ENCODE measurements around the gene SLC25A21.
"Not testable (repeated sequence)": the region's sequence is repeated elsewhere in the genome, so short reads cannot be mapped to it uniquely, and the experiment has no call there.

SLC25A21 gene

DNA sequence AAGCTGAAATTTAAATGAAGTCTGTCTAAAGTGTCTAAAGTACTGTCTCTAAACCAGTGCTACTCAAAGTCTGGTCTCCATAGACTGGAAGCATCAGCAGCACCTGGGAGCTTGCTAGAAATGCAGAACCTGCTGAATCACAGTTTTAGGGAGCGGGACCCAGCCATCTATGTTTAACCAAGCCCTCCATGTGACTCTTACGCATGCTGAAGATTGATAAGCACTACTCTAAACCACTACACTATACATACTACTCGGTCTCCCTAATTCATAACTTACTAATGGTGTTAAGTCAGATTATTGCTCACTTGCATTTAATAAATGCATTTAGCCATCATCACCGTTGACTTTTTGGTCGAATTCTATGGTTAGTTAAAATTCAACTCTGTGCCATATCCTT is 88.8 kb downstream of the SLC25A21 start:
- DNase-seq: no peak

DNA sequence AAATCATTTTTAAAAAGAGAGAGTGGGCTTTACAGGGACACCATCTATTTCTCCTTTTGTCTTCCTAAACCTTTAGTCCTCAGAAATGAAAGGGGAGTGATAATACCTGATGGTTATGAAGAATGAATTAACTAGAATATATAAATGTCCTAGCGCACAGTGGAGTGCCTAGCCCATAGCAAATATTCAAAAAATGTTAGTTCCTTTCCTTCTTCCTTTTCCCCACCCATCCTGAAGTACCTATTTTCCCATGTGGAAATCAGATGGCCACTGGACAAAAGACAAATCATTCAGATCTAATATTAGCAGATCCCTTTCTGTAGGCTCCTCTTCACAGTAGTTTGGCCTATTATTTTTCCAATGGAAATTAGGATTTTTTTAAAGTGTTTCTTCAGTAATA is 90.0 kb downstream of the SLC25A21 start:
- no peak for DNase-seq

DNA sequence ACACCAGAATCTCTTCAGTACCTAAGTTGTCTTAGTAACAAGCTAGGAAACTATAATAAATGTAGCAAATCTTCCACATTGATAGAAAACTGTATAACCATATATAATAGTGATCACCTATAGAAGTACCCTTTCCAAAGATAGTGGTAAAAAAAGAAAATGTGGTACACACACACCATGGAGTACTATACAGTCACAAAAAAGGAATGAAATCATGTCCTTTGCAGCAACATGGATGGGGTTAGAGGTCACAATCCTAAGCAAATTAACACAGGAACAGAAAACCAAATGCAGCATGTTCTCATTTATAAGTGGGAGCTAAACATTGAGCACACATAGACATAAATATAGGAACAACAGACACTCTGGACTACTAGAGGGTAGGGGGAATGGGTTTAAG is 90.5 kb downstream of the SLC25A21 start:
- no peak for DNase-seq

DNA sequence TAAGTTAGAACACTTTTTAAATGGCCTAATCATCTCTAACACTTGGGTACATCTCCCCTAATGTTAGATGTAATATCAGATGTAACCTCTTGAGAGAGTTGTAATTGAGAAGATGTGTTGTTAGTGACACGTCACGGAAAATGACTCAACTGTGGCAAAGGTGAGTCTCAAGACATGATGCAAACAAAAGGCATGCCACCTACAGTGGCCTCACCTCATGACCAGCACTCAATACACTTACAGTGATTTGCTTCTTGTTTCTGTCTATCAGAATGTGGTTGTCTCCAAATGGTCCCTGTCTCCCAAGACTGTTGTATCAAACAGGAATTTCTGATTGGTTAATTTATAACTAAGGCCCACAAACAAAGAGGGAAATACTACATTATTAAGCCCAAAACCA is 91.2 kb downstream of the SLC25A21 start:
- no peak for DNase-seq

DNA sequence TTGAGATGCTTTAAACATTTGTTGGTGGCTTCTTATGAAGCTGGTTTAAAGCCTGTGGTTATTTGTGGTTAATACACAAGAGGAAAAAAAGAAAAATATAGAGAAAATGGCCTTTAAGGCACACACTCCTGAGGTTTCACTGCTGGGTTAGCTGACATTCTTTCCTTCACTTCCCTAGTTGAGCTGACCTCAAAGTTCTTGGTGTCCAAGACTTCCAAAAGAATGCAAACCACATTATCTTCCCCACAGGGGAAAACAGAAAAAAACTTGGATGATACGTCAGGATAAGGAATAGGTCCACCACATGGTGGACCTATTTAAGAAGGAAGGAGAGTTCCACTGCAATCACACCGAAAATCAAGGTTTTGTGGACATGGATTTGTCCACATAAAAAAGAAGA is 94.3 kb downstream of the SLC25A21 start:
- no peak for DNase-seq

DNA sequence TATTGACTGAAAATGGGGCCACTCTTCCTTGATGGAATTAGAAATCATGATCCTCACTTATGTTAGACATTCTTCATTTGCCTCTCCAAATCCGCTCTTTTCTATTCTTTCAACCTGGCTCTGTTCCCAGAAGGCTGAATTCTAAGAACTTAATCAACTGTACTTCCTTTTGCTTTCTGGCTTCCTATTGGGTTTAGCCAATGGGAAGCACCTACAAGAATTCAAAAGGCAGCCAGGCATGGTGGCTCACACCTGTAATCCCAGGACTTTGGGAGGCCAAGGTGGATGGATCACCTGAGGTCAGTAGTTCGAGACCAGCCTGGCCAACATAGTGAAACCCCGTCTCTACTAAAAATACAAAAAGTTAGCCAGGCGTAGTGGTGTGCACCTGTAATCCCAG is 98.1 kb downstream of the SLC25A21 start:
- DNase-seq: not testable (repeated sequence)

DNA sequence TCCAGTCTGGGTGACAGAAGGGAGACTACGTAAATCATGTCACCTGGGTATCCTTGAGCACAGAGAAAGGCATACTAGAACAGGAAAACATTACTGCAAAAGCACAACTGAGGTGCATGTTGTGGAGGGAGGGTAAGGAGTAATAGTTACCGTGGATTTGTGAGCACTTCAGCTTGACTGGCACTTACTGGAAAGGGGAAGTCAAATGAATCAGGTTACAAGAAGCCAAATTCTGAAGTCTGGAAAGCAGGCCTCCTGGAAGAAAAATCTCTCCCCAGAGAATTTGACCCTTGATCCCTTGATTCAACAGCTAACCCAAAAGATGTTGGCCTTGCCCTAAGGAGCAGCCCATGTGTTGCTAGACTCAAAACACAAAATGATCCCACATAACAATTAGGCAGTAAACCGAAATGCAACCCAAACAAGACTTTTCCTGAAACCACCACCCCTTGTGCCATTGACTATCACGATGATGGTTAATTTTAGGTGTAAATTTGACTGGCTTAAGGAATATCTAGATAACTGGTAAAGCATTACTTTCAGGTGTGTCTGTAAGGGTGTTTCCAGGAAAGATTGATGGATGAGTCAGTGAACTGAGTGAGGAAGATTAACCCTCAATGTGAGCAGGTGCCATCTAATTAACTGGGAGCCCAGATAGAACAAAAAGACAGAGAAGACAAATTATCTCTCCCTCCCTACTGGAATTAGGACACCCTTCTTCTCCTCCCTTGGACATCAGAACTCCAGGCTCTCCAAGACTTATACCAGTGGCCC is 108.8 kb downstream of the SLC25A21 start:
- no peak for DNase-seq

DNA sequence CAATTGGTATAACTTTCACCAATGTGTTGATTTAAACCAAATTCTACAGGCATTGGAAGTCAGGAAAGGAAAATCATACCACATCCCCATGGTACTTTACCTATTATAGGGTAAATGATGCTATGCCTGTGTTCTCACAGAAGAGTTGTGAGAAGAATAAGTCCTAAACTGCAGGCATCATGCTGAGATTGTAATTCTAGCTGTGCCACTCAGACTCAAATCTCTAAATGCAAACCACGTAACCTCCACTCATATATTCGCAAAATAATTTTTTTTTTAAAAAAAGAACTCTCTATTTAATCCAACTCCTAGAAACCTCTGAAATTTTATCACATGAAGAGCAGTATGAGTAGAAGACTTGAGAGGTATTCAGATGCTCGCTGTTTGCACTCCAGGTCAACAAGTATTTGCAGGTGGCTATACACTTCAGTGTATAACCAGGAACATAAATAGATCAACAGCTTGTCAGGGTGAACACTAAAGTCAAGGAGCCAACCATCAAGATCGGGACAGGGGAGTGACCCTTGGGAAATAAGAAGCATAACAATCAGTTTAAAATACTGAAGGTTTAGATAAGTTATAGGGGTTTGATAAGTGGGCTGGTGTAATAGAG is 110.1 kb downstream of the SLC25A21 start:
- no peak for DNase-seq

DNA sequence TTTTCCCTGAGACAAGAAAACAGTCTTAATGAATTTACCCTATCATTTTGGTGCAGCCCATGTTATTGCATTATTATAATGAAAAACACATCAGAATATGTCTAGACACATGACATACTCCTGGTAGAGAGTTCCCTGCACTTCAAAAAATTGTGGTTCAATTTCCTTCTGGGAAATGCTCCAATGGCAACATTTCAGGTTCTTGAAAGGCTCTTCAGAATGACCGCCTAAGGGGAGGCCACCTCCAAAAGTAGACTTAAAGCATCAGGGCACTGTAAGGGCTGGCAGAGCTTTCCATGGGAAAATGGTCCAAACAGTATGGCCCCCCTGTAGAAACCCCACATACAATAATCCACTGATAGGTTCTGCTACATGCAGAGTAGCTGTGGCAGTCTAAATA is 110.7 kb downstream of the SLC25A21 start:
- DNase-seq: no peak

DNA sequence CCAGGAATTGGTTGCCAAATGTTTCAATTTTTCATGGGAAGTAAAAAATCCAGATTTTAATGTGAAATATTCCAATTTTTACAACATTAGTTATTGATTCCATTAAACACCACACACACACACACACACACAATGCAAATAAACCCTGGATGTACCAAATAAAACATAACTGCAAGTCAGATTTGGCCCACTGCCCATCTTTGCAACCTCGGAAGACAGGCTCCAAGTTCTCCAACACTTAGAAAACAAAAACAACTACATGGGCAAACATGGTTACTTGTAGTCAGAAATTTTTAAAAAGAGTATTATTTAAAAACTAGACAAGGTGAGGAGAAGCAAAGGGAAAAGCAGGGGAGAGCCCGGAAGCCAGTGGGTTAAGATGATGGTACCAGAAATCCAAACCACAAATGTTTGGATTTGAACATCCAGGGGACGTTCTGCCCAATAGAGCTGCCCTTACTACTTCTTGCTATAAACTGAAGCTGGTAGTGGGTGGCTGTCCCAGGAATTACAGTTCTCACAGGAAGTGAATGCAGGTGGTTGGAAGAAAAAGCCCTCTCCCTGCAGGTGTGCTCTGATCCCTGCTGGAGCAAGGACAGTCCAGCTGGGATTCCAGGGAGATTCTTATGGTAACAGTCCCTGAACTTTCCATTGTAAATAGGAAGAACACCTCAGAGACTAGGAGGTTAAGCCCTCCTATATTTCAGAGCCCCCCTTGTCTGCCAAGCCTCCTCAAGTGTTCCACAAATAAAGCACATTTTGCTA is 111.7 kb downstream of the SLC25A21 start:
- no peak for DNase-seq

DNA sequence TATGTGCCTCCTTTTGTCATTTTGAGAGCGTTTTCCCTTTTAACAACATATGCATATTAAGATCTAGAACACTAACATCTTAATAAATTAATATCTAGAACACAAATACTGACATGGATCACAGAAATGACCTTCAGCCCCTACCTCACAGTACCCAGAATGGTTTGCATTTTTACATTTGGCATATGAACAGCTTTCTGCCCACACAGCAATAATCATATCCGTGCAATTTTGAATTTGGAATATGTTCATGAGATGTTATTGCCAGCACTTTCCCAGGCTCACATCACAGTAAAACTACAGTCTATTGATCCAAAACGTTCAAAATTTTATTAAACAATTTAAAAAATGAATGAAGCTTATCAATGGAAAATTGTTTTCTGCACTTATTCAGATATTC is 114.6 kb downstream of the SLC25A21 start:
- no peak for DNase-seq

DNA sequence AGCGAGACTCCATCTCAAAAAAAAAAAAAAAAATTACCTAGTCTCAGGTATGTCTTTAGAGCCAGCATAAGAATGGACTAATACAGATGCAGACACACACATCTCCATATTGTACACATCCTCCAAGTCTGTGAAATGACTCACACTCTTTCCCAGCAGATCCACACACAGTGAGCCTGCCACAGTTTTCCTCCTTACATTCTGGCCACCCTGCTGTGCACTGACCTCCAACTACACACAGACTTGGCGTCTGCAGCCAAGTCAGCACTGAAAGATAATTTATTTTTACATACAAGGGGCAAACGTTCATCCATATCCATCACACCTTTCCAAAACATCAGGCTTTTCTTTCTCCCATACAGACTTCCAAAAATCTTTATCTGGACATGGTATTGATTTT is 115.9 kb downstream of the SLC25A21 start:
- DNase-seq: no peak

DNA sequence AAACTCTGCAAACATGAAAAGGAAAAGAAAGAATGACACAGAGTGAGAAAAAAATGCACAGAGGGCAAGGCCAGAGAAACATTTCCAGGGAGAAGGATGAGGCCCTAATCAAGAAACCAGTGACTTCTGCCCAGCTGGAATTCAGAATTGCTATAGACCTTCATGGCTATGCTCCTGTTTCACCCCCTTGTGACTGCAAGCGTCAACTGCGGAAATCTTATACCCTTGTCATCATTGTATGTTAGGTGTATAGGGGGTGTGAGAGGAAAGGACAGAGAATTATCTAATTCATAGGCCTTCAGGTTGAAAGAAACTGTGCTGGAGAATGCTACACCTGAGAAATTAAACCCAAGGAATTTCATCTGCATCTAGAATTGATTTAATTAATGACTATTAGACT is 117.5 kb downstream of the SLC25A21 start:
- no peak for DNase-seq

DNA sequence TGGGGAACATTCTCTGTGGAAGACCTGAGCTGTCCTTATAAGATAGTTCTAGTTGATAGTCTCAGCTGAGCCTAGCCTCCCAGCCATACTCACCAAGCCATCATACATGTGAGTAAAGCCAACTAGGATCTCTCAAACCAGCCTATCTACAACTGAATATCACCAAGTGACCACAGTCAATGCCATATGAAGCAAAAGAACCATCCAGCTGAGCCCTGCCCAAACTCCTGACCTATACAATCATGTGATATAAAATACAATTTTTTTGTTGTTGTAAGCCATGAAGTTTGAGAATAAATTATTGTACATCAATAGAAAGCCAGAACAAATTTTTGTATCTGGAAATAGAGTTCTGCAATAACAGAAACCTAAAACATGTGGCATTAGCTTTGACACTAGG is 118.3 kb downstream of the SLC25A21 start:
- DNase-seq: no peak

DNA sequence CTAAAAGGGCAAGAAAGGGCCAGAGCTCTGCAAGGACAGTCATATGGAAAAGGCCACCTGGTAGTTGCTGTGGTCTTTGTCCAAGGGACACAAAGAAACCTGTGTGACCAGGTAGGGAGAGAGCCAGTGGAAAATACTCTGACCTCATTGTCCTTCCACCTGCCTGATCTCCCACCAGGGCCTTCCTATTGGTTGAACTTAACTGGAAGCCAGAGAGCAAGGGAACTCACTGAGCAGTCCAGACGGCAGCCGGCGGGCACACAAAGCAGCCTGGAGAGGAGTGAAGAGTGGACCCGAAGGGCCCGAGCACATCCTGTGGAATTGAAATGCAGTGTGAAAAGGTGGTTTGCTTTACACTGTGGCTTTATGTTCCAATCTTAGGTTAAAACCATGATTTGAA is 120.7 kb downstream of the SLC25A21 start:
- DNase-seq: no peak

DNA sequence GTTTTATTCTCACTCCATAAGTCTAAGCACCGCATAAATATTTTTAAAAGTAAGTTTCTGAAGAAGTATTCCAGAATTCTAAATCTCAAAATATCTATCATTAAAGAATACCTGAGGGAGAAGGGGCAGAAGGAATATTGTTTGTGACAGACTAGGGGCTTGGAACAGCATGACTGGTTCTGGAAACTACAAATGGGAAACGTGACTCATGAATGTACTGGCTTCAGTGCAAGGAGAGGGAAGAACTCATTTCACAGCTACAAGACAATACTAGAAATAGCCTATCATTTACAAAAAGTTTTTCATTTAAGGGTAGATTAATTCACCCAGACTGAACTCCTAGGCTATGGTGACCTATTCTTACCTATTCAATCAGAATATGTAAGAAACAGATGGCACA is 121.3 kb downstream of the SLC25A21 start:
- DNase-seq: no peak

DNA sequence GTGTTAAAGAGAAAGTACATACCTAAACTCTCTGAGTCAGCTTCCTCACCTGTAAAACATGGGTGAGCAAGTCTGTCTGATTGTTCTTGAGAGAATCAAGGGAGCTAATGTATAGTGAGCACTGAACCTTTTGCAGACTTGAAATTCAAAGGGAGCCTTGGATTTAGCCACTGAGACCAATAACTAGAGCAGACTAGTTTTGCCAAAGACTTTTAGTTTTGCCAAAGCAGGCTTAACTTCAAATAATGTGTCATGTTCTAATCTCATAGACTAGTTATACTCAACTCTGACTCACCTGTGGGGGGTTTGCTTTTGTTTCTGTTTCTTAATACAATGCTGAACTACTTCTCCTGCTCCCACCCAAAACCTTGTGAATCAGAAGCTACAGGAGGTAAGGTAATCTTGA is 123.7 kb downstream of the SLC25A21 start:
- no peak for DNase-seq

DNA sequence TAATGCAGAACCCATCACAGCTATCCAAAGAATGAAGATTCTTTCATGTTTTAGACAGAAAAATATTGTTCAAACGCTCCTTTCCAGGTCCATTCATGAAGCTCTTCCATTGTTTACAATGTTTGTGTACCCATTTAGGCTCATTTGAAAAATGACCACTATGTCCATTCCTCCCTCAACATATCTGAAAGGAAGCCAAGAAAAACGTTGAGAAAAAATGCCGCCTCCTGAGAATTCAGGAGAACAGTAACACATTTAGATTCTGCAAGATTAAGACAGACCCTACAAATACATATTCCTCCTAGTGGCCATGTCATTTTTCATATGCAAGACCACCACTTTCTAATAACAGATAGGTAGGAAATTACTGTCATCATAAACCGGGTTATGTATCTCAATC is 124.4 kb downstream of the SLC25A21 start:
- DNase-seq: no peak

DNA sequence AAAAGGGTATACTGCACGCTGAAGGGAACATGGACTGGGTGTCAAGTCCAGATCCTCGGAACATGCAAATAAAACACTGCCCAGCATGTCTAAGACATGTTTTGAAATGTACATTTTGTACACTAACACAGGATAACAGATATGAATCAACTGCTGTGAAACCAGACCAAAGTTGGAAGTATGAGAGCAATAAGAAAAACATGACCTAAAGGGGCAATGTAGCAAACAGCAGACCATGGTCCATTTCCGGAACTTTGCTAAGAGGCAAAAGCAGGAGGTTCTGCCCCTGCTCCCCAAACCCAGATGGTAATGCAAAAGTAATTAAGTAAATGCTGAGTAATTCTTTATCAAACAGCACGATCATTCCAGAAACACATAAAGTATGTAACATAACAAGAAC is 125.2 kb downstream of the SLC25A21 start:
- DNase-seq: no peak

DNA sequence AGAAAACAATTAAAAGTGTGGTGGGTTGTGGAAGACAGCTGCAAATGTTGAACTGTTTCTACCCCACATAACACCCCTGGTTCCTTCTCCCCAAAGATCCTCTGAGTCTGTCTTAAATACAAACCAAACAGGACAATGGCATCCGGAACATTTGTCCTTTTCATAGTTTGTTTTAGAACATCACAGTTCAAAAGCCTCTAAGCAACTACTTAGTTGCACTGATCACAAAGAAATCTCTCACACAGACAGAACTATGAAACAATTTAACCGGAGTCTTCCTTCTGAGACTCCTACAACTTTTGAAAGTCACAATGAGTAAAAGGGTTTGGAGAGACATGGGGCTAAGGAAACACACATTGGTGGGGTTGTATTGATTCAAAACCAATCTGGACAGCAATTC is 125.6 kb downstream of the SLC25A21 start:
- no peak for DNase-seq

DNA sequence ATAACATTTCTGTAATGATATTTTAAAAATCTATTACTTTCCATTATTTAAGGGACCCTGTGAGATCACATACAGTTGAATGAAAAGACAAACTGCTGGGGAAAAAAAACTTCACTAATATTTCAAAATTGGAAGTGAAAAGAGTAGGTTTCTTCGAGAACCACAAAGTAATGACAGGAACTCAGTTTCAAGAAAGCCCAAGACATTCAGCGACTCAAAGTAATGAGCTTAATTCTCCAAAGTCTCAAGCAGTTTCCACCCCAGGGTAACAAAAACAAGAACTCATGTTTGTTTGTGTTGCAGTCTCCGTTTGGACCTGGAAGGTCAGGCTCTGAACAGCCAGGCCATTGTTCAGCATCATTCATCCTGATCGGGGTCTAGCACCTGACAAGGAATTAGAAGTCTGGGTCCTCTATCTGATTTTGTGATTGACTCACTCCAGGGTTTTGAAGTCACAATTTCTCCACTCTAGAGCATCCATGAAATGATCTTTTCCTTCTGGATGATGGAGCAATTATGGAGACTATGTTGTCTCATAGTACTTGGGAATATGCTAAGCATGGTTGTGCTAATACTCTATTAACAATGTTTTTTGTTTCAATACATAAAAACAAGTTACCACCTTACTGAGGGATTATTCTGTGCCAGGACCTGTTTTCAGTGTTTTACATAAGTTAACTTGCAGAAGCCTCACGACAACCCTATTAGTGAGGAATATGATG is 126.9 kb downstream of the SLC25A21 start:
- DNase-seq: no peak

DNA sequence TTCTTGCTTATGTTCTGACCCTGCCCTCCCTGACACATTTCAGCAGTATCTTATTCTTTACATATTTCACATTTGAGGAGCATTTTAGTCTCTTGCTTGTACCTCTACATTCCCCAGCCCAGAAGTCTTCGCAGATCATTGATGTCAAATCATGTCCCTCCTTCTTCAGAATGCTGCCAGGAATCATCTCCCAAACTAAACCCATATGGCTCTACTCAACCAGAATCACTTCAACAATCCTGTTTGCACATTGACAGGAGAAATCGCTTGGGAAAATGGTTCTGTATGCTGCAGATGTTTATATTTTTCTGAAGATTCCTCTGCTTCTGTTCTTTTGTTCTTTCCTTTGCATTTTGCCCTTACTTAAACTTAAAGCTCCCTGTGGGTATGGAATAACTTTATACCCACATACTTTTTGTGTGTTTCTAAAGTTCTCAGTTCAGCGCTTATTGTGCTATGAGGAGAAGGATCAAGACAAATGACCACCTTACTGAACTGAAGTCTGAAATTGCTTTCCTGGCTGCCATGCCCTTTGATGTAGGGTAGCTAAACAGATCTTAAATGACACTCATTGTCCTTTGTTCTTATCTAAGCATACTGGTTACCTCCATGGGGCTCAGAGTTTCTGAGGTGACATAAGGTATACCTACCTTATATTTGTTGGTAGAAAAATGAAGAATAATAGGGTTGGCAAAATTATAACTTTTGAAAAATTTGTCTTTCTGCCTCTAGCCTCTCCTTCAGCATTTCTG is 134.6 kb downstream of the SLC25A21 start:
- no peak for DNase-seq

Data from activated CD4-positive, alpha-beta T cell treated with anti-CD3 and anti-CD28 coated beads, Interleukin-2, amount 50 U/mL, for 48 hours (primary cell).